Loucy (cell line): ENCODE results near the gene CNFN.

Experiments used
- H2AFZ ChIP-seq: fragments of 200-600 bp; sonication (generic); 2 replicates; pipeline ENCODE4 v1.6.0; 2016; ENCODE audit warnings: antibody characterized with exemption, mild to moderate bottlenecking, low read length, moderate library complexity
- H3F3A ChIP-seq: fragments of 200-600 bp; 2 replicates; pipeline ENCODE4 v1.6.0; 2016; ENCODE audit warnings: antibody characterized with exemption, low read depth, mild to moderate bottlenecking
- H3K27me3 ChIP-seq: fragments of 200-600 bp; sonication (generic); 2 replicates; pipeline ENCODE4 v1.6.1; 2014; ENCODE audit warnings: low read length, mild to moderate bottlenecking; ENCODE audit not compliant: insufficient read depth, poor library complexity, severe bottlenecking
- H3K36me3 ChIP-seq: fragments of 200-600 bp; sonication (generic); 2 replicates; pipeline ENCODE4 v1.6.1; 2016; ENCODE audit warnings: low read length; ENCODE audit not compliant: insufficient read depth
- H3K4me1 ChIP-seq: fragments of 200-600 bp; sonication (generic); 2 replicates; pipeline ENCODE4 v1.5.1; 2014; ENCODE audit warnings: low read length, mild to moderate bottlenecking; ENCODE audit not compliant: insufficient read depth, poor library complexity, severe bottlenecking
- H3K4me2 ChIP-seq: fragments of 200-600 bp; sonication (generic); 2 replicates; pipeline ENCODE4 v1.6.0; 2014; ENCODE audit warnings: antibody characterized with exemption, low read length, low read depth, mild to moderate bottlenecking; ENCODE audit not compliant: poor library complexity, severe bottlenecking
- H3K4me3 ChIP-seq: fragments of 200-600 bp; sonication (generic); 2 replicates; pipeline ENCODE4 v1.5.1; 2014; ENCODE audit warnings: low read length, mild to moderate bottlenecking, mixed read lengths; ENCODE audit not compliant: poor library complexity, severe bottlenecking
- H3K79me2 ChIP-seq: fragments of 200-600 bp; sonication (generic); 2 replicates; pipeline ENCODE4 v1.6.1; 2014; ENCODE audit warnings: low read length; ENCODE audit not compliant: insufficient read depth
- H3K9ac ChIP-seq: fragments of 200-600 bp; sonication (generic); 2 replicates; pipeline ENCODE4 v1.6.0; 2014; ENCODE audit warnings: mild to moderate bottlenecking, low read depth, low read length, moderate library complexity; ENCODE audit not compliant: poor library complexity, severe bottlenecking
- H3K9me2 ChIP-seq: fragments of 200-600 bp; sonication (generic); replicated peaks from 2 replicates; pipeline ENCODE4 v1.6.1; 2016; ENCODE audit warnings: low read depth, low read length, mixed read lengths
- H3K9me3 ChIP-seq: fragments of 200-600 bp; sonication (generic); 2 replicates; pipeline ENCODE4 v1.6.1; 2014; ENCODE audit warnings: mild to moderate bottlenecking, antibody characterized with exemption, low read length, low read depth; ENCODE audit not compliant: insufficient read depth
- H4K20me1 ChIP-seq: fragments of 200-600 bp; sonication (generic); 2 replicates; pipeline ENCODE4 v1.6.0; 2014; ENCODE audit warnings: antibody characterized with exemption, low read length, mild to moderate bottlenecking; ENCODE audit not compliant: insufficient read depth, poor library complexity, severe bottlenecking
- CTCF ChIP-seq: fragments of 200-600 bp; sonication (generic); conservative IDR thresholded peaks from 2 replicates; pipeline ENCODE4 v1.5.1; 2014; ENCODE audit warnings: mild to moderate bottlenecking, antibody characterized with exemption, low read length
- EZH2phosphoT487 ChIP-seq: fragments of 200-600 bp; IDR thresholded peaks from 2 replicates; pipeline ENCODE4 v1.6.1; 2018; ENCODE audit warnings: antibody characterized with exemption, mild to moderate bottlenecking, moderate library complexity, borderline replicate concordance

The CNFN gene

DNA sequence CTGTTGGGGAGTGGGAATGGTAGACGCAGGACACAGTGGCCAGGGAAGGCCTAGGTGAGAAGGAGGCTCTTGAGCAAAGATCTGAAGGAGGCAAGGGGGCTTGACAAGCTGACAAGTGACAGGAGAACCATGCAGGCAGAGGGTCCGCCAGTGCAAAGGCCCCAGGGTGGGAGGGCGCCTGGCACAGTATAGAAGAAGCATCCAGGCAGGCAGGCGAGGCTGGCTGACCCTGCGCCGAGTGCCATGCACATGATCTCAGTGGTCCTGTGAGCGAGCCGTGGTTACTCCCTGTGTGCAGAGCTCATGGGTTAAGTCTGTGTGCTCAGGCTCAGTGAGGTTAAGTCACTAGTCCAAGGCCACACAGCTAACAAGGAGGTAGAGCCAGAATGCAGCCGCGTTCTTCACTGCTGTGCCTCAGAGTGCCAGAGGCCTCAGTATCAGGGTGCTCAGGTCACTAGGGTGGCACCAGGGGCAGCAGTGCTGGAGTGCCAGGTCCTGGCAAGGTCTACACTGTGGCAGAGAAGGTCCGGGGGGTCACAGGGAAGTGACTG is 15.2 kb downstream of the CNFN start:
- no peaks in the 10 kb centered on the region for H3K9me3 ChIP-seq
- no peak overlapping the region for H2AFZ ChIP-seq
- H3K27me3 ChIP-seq: no peaks in the 10 kb centered on the region
- no peaks in the 10 kb centered on the region for H3K4me1 ChIP-seq
- TF ChIP-seq CTCF: no peak
- TF ChIP-seq EZH2phosphoT487: no peak
- no peaks in the 10 kb centered on the region for H3K79me2 ChIP-seq
- H3K4me2 ChIP-seq: no peak overlapping the region
- H3K36me3 ChIP-seq: no peaks in the 10 kb centered on the region
- no peaks in the 10 kb centered on the region for H3F3A ChIP-seq
- H3K9ac ChIP-seq: no peak overlapping the region
- no peaks in the 10 kb centered on the region for H4K20me1 ChIP-seq
- H3K4me3 ChIP-seq: no peak overlapping the region
- no peaks in the 10 kb centered on the region for H3K9me2 ChIP-seq

GRCh38 chr19:42370626-42371175 is 19.4 kb downstream of the CNFN start:
- Histone ChIP-seq H3K9me3 (no peaks in the 10 kb centered on the region), H3K36me3 (no peaks in the 10 kb centered on the region), H3K4me1 (no peaks in the 10 kb centered on the region), H3K4me3 (no peak overlapping the region), H3K9me2 (no peaks in the 10 kb centered on the region), H3K4me2 (no peak overlapping the region), H4K20me1 (no peaks in the 10 kb centered on the region), H3K9ac (no peak overlapping the region), H2AFZ (no peak overlapping the region), H3K27me3 (no peaks in the 10 kb centered on the region), H3K79me2 (no peaks in the 10 kb centered on the region), H3F3A (no peaks in the 10 kb centered on the region)
- TF ChIP-seq CTCF (no peak), EZH2phosphoT487 (no peak)

DNA sequence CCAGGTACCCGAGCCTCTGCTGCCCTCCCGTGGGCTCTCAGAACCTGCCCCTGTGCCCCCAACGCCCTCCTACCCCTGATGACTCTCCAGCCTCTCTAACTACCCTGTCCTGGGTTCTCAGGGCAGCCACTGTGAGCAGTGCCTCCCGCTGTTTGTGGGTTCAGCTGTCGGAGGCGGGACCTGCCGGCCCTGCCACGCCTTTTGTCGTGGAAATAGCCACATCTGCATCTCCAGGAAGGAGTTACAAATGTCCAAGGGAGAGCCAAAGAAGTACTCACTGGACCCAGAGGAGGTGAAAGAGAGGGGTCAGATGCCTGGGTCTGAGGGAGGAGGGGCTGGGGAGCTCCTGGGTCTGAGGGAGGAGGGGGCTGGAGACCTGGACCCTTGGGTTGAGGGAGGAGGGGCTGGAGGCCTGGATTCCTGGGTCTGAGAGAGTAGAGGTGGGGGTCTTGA is 20.0 kb downstream of the CNFN start:
- H3K4me1 ChIP-seq: peaks cover 4% of the 10 kb centered on the region
- H3K9me2 ChIP-seq: no peaks in the 10 kb centered on the region
- no peak overlapping the region for H3K9ac ChIP-seq
- no peak overlapping the region for H2AFZ ChIP-seq
- no peaks in the 10 kb centered on the region for H3K9me3 ChIP-seq
- H3K4me3 ChIP-seq: no peak overlapping the region
- no peak for TF ChIP-seq EZH2phosphoT487
- TF ChIP-seq CTCF: no peak
- H3K79me2 ChIP-seq: no peaks in the 10 kb centered on the region
- H3K36me3 ChIP-seq: no peaks in the 10 kb centered on the region
- H4K20me1 ChIP-seq: no peaks in the 10 kb centered on the region
- H3K4me2 ChIP-seq: no peak overlapping the region
- no peaks in the 10 kb centered on the region for H3F3A ChIP-seq
- no peaks in the 10 kb centered on the region for H3K27me3 ChIP-seq
